NB4 (cell line): ENCODE measurements around the gene CKB.

Source experiments
- MYC ChIP-seq: IDR thresholded peaks from 2 replicates; pipeline ENCODE4 v1.6.1; 2011; ENCODE audit warnings: low read depth, low read length
- POLR2A ChIP-seq: IDR thresholded peaks from 2 replicates; pipeline ENCODE4 v1.6.1; 2011; ENCODE audit warnings: mild to moderate bottlenecking; ENCODE audit not compliant: insufficient read length; ENCODE audit errors: extremely low read depth
- TF ChIP-seq, protein P1 (sequence below): IDR thresholded peaks from one replicate; pipeline ENCODE4 v1.5.1; 2012; ENCODE audit warnings: low read depth, low read length
- TF ChIP-seq, protein P2 (sequence below): IDR thresholded peaks from 2 replicates; pipeline ENCODE4 v1.6.1; 2011; ENCODE audit warnings: low read depth, low read length

DNA sequence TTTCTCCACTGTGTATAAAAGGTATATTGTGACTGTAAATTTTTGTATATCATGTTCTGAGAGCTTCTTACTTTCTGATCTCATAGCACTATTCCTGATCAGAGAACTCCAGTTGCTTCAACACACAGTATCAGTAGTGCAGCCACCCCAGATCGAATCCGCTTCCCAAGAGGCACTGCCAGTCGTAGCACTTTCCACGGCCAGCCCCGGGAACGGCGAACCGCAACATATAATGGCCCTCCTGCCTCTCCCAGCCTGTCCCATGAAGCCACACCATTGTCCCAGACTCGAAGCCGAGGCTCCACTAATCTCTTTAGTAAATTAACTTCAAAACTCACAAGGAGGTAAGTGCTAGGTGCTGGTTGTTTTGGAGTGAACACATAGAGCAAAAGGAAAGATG lies 30.9 kb downstream of the CKB start:
- no peak for TF ChIP-seq POLR2A
- TF ChIP-seq, protein P1, sequence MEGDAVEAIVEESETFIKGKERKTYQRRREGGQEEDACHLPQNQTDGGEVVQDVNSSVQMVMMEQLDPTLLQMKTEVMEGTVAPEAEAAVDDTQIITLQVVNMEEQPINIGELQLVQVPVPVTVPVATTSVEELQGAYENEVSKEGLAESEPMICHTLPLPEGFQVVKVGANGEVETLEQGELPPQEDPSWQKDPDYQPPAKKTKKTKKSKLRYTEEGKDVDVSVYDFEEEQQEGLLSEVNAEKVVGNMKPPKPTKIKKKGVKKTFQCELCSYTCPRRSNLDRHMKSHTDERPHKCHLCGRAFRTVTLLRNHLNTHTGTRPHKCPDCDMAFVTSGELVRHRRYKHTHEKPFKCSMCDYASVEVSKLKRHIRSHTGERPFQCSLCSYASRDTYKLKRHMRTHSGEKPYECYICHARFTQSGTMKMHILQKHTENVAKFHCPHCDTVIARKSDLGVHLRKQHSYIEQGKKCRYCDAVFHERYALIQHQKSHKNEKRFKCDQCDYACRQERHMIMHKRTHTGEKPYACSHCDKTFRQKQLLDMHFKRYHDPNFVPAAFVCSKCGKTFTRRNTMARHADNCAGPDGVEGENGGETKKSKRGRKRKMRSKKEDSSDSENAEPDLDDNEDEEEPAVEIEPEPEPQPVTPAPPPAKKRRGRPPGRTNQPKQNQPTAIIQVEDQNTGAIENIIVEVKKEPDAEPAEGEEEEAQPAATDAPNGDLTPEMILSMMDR, result no peak
- TF ChIP-seq, protein P2, sequence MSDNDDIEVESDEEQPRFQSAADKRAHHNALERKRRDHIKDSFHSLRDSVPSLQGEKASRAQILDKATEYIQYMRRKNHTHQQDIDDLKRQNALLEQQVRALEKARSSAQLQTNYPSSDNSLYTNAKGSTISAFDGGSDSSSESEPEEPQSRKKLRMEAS, result no peak
- TF ChIP-seq MYC, result no peak
